Suppressor macrophage treated with lipopolysaccharide for 4 hours (primary cell): ENCODE data around the gene POLR2C.
A peak's percentile ranks its signal among the peaks of the same experiment; 100 is the strongest.
"Not testable (repeated sequence)": the region's sequence is repeated elsewhere in the genome, so short reads cannot be mapped to it uniquely, and the experiment has no call there.

Experiments used
- DNase-seq: peaks from one replicate; pipeline ENCODE4 v3.0.0-alpha.2; 2020

The POLR2C gene

DNA sequence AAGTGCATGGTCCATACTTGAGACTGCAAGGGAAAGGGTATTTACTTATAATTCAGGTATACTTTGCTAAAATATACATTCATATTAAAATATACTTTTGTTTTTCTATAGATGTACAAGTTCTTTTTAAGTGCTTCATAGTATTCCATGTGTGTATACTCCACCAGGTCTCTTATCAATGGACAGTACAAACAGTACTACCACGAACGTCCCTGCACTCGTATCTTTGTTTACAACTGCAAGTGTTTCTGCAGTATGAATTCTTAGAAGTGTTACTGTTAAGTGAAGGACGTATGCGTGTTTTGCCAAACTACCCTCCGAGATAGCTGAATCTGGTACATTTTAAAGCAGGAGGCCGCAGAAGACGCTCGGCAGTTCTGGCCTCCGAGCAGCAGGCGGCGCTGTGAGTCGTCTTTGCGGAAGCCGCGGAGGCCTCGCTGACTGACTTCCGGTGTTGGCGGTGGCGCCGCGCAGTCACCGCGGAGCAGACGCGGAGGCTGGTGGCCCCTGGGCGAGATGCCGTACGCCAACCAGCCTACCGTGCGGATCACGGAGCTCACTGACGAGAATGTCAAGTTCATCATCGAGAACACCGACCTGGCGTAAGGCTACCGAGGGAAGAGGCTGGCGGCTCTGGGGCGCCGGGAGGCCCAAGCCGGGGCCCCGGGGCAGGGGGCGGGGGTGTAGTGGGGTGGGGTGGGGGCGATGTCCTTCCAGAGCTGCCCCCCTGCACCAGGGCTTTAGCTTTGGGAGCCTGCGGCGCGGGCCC lies at the start of gene POLR2C:
POLR2C (plus strand) TSS at position 471 of the 769 bp plus-strand sequence; CDS start at position 517, 46 bp downstream.
- DNase-seq = peak; percentile 94

DNA sequence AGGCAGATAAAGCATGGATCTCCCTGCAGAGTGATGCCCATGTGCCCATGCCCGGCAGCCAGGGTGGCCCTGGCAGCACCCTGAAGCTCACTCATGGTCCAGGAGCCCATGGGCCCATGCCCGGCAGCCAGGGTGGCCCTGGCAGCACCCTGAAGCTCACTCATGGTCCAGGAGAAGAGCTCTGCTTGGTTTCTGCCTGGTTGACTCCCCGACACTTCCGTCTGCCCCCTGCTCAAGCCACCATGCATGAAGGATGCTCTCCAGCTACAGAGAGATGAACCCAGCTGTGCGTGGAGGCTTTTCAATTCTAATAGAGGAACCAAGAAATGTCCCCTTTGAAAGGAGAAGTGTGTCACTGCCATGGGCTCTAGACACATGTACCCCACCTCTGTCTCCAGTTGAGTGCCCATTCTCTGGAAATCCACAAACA lies 49.2 kb upstream of the POLR2C start:
- DNase-seq = no peak

DNA sequence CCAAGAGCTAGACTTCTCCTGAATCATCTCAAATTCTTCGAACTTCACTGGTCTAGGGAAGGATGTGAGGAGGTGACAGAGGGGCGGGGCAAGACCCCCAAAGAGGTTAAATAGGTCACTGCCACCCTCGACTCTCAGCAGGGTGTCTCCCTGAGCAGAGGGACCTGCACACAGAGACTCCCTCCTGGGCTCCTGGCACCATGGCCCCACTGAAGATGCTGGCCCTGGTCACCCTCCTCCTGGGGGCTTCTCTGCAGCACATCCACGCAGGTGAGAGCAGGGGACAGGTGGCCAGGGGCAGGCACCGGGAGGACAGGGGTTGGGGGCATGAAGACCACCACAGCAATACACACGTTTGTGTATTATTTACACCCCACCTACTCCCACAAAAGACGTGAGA lies 48.7 kb upstream of the POLR2C start:
- no peak for DNase-seq

DNA sequence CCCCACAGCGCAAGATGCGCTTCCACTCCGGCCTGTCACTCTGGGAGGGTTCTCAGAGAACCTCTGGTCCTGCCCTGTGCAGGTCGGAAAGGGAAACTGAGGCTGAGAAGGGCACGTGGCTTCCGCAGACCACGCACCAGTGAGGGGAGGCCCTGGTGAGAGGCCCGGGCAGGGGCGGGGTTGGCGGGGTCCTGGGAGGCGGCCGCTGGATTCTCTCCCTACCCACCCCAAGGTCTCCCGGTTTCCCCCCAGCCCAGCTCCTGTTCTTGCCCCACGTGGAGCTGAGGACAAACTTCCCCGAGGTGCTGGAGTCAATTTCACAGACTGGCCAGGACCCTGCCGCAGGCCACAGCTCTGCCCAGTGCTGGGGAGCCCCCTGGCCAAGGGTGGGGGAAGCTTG lies 46.4 kb upstream of the POLR2C start:
- DNase-seq = no peak

DNA sequence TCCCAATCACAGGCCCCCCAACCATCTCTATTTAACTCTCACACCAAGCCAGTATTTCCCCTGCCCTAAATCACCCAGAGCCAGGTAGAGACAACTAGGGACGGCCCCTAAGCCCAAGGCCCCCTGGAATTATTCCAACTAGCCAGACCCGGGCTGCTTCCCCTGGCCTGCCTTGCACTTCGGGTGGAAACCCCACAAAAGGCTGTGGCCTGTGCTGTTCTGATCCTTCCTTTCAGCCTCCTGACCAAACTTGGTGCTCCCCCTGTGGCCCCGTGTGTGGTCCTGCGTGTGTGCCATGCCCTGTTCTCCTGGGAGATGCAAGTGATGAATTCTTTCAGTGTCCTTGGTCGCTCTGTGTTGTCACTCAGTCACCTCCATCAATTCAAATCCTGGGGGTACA lies 43.0 kb upstream of the POLR2C start:
- no peak for DNase-seq

DNA sequence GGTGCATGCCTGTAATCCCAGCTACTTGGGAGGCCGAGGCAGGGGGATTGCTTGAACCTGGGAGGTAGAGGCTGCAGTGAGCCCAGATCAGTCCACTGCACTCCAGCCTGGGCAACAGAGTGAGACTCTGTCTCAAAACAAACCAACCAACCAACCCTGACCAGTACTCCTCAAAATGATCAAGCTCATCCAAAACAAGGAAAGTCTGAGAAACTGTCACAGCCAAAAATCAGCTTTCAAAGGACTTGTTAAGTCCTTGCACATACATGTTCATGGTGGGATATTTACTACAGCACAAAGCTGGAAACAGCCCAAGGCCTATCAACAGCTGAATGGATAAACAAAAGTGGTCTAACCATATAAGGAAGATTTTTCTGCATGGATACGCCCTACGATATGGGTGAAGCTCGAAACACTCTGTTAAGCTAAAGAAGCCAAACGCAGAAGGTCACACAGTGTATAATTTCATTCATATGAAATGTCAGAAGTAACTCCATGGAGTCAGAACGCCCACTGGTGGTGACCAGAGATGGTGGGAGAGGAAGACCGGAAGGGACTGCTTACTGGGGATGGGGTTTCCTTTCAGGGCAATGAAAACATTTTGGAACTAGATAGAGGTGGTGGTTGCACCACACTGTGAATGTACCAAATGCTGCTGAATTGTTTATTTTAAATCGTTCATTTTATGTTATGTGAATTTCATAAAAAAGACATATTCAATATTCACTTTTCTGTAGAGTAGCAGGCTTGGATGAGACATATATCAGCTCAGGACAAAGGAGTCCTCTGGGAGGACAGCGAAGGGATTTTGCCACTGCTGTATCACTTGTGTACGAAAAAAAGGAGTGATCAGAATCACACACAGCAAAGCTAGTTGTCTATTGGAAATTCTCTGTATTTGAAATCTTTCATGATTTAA lies 40.2 kb upstream of the POLR2C start:
- peak; percentile 61 for DNase-seq

DNA sequence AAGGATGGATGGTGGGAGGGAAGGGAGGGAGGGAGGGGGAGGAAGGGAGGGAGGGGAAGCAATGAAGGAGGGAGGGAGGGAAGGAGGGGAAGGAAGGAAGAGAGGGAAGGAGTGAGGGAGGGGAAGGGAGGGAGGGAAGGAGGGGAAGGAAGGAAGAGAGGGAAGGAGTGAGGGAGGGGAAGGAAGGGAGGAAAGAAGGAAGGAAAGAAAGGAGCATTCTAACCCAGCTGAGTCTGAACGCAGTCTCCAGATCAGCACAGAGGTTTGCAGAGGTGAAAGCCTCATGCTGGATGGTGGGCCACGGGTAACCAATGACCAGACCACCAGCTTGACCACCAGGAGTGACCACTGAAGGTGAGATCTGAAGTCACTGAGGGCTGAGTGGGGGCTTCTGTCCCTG lies 39.3 kb upstream of the POLR2C start:
- DNase-seq = no peak

DNA sequence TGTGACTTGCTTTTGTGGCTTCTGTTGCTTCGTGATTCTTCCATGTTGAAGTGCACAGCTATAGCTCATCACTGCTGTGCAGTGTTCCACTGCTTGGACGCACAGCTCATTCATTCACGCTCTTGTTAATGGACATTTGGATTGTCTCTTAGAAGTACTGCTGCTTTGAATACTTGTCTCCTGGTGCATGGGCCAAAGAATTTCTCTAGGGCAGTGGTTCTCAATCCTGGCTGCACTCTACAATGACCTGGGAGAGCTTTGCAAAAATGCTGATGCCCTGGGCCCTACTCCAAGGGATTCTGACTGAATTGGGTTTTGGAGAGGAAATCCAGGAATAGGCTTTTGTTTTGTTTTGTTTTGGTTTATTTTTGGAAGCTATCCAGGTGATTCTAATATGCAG lies 37.9 kb upstream of the POLR2C start:
- DNase-seq = no peak

DNA sequence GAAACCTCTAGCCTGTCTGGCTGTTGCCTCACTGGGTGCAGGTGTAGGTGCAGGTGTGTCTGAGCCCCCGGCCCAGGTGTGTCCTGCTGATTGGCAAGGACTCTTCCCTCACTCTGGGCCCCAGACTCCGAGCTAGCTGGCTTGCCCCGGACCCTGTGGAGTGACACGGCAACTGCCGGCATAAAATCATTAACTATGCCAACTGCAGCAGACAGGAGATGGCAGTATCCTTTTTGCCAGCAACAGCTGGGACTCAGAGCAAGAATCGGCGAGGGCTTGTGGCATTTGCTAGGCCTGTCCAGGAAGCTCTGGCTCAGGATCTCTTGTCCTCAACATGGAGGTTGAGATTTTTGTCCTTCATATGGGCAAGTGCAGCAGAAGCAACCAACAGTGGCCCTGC lies 36.1 kb upstream of the POLR2C start:
- DNase-seq = no peak

DNA sequence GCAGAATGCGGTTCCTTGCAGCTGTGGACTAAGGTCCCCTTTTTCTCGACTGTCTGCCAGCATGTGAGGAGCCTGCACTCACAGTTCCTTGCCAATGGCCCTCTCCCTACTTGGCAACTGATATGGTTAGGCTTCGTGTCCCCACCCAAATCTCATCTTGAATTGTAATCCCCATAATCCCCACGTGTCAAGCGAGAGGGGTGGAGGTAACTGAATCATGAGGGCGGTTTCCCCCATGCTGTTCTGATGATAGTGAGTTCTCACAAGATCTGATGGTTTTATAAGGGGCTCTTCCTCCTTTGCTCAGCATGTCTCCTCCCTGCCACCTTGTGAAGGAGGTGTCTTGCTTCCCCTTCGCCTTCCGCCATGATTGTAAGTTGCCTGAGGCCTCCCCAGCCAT lies 35.2 kb upstream of the POLR2C start:
- DNase-seq = no peak

DNA sequence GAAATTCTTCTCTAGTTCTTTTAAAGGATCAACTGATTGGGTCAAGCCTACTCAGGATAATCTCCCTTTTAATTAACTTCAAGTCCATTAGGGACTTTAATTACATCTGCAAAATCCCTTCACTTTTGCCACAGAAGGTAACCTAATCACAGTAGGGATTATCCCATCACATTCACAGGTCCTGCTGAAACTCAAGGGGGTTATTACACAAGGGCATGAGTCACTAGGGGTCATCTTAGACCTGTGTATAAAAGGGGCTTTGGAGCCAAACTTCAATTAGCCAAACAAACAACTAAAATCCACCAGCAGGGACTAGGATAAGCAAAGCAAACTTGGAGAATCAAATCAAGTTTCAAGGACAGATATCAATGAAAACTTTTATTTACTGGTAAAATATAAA lies 34.7 kb upstream of the POLR2C start:
- DNase-seq = no peak

DNA sequence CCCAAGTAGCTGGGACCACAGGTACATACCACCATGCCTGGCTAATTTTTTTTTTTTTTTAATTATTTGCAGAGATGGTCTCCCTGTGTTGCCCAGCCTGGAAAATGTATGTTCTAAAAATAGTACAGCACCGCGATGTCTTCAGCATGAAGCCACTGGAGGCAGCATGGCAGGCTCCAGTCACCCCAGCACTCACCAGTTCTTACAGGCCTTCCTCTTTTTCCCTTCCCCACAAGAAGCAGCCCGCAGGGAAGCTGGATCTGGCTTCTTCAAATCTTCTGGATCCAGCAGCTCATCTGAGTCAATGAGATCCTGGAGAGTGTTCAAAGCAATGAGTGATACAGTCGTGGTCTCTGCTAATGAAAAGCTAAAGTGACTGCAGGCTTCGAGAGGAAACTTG lies 31.5 kb upstream of the POLR2C start:
- DNase-seq = no peak

DNA sequence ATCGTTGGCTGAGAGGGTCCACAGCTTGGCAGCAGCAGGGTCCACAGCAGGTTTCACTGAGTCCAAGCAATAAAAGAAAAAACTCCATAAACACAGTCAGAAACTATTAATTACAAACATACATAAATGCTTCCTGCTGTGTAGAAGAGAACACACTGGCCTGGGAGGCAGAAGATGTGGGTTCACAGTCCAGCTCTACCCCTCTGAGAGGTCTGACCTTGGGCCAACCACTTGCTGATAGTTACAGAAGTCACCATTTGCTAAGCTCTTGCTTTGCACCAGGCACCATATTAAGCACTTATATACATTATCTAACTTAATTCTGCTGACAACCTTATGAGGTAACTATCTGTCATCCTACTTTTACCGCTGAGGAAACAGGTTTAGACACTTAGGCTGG lies 30.0 kb upstream of the POLR2C start:
- DNase-seq = no peak

DNA sequence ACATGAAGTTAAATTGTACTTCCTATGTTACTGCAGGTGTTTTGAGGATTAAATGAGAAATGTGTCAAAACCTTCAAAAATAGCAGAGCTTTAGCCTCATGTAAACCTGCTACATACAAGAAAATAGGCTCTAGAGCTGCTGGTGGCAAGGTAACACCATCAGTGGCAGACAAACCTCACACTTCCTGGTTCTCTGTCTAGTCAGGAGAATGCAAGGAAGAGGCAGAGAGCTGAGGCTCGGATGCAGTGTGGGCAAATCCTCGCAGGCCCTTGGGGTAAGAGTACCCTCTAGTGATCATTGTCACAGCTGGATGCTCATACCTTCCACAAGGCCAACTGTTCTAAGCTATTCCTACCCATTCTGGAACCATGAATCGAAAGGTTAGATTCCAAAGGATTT lies 29.5 kb upstream of the POLR2C start:
- DNase-seq = no peak

DNA sequence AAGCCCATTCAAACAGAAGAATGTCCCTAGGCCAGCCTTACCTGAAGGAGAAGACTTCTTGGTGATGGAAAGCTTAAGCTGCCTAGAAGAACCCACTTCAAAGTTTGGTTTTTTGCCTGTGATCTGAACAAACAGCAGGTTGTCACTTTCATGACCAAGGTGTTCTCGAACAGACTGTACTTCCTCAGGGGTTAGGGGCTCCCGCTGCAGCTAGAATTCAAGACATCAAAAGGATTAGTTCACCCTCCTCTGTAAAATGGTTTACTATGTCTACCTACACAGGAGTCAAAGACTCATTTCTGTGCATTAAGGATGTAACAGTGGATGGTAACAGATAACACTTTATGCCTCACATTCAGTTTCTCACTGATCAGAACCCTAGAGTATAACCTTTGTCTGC lies 28.5 kb upstream of the POLR2C start:
- DNase-seq = no peak

DNA sequence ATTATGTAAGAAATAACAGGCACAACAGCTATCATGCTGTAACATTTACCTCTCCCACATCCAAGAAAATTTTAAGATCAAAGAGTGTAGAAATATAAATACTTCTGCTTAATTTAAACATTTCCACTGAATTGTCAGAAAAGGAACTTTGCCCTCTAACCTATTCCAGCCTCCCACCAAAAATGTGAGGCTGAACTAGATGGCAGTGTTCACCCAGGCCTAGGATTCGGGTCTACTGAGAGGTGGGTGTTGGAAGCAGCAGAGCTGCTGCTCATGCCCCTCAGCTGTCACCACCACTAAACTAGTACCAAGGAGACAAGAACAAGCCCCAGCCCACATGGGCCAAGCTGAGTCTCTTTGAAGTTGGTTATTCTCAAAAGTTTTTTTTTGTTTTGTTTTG lies 26.6 kb upstream of the POLR2C start:
- no peak for DNase-seq

DNA sequence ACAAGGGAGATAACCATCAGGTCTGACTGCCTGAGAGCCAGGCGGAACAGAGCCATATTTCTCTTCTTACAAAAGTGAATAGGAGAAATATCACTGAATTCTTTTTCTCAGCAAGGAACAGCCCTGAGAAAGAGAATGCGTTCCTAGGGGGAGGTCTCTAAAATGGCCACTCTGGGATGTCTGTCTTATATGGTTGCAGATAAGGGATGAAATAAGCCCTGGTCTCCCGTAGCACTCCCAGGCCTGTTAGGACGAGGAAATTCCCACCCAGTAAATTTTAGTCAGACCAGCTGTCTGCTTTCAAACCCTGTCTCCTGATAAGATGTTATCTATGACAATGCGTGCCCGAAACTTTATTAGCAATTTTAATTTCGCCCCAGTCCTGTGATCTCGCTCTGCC lies 22.5 kb upstream of the POLR2C start:
- DNase-seq = not testable (repeated sequence)

DNA sequence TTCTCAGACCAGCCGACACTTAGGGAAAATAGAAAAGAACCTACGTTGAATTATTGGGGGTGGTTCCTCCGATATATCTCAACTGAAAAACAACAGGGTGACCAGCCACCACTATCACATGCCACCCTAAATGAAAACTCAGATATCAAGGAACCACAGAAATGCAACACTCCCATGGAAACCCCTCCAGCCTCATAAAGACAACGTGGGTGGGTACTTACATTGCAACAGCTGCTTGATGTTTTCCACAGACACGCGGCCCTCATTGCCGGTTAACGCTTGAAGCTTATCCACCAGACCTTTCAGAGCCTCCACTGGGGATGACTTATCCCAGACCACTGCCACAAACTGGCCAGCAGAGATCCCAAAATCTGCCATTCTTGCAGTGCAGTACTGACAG lies 21.9 kb upstream of the POLR2C start:
- not testable (repeated sequence) for DNase-seq

DNA sequence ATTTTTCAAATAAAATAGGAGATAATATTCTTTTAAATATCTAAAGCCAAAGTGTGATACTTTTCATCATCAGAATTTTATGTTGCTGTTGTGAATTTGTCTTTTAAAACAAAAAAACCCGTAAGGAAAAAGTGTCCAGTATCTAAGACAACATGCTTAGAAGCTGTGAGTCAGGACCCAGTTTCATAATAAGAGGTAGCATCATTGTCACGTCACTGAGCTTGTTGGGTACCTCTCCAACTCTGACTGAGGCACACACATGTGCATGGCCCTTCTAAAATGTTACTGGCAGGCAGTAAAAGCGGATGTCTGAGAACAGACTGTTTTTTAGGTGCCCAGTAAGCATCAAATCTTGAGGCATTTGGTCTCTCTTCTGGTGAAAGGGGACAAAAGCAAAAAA lies 17.8 kb upstream of the POLR2C start:
- no peak for DNase-seq

DNA sequence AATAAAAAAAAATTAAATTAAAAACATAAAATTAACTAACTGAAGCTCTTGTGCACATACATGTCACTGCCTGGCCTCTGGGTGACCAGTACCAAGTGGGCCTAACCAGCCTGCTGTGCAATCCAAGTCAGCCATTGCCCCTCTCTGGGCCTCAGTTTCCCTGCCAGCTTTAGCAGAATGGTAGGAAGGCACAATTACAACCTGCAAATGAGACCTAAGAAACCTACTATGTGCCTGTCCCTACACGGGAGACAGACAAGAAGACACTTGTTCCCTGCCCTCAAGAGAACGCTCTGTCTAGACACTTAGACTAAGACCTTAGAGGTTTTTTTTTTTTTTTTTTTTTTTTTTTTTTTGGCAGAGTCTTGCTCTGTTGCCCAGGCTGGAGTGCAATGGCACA lies 17.0 kb upstream of the POLR2C start:
- no peak for DNase-seq

DNA sequence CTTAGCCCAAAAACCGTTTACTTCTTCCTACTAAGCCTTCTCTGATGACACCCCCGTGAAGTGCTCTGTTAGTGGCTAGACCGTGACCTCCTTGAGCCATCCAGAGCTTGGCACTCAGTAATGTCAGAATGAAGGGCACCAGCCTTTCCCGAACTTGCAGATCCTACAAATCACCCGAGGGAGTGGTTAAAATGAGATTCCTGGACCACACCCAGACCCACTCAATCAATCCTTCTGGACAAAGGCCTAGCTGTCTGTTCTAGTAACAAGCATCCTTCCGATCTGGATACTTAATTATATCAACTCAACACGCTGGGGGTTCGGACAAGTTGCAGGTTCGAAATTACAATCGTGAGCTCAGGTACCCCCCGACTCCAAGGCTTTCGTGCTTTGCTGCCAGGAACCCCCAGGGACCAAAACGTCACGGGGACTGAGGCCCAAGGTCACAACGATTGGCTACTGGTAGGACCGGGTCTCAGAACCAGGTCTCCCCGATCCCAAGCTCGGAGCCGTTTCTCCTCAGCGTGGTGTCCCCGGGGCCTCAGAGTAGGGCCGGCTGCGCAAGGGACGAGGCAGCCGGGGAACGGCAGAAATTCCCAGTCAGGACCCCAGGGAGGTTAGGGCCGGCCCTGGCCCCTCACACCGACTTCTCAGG lies 15.8 kb upstream of the POLR2C start:
- peak; percentile 35 for DNase-seq

DNA sequence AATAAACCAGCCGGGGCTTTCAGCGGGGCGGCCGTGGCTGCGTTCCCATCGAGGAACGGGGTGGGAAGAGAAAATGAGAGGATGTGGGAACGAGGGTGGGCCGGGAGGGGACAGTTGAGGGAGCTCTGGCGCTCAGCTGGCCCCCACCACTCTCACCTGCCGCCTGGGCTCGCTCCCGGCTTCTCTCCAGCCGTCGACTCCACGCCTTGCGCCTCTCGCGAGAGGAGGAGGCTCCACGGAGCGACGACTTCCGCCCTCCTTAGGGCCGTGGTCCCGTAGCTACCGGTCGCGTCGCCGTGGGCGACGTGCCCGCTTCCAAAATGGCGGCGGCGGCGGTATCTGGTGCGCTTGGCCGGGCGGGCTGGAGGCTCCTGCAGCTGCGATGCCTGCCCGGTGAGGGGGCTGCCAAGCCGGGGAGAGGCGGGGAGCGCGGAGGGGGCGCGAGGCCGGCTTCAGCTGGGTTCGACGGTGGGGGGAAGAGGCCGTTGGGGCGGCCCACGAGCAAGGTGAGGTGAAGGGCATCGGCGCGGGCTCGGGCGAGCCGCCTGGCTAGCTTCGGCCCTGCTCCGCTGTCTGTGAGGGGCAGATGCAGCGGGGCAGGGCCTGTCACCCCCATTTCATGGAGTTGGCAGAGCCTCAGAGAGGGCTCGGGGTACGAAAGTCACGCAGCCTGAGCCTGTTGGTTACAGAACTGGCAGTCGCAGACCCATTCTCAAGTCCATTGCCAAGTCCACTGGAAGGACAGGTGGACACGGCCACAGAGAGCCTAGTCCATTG lies 15.1 kb upstream of the POLR2C start, which contains the start of the genes CIAPIN1 and COQ9:
CIAPIN1 (minus strand) TSS at position 200 of the 777 bp plus-strand sequence. CDS start 6,457 bp downstream, outside the sequence.
COQ9 (plus strand) TSS at position 294 of the 777 bp plus-strand sequence; CDS start at position 321, 27 bp downstream.
- peak; percentile 97 for DNase-seq
